ENCODE measurements around the gene BMP8B. TPM values are rescaled to one million over a fixed set of nuclear protein-coding genes. Genes with fewer than 3 reads are reported as not detected.

BMP8B gene
- total RNA-seq, 1 experiment from 2014 or later, result 5.9 TPM

DNA sequence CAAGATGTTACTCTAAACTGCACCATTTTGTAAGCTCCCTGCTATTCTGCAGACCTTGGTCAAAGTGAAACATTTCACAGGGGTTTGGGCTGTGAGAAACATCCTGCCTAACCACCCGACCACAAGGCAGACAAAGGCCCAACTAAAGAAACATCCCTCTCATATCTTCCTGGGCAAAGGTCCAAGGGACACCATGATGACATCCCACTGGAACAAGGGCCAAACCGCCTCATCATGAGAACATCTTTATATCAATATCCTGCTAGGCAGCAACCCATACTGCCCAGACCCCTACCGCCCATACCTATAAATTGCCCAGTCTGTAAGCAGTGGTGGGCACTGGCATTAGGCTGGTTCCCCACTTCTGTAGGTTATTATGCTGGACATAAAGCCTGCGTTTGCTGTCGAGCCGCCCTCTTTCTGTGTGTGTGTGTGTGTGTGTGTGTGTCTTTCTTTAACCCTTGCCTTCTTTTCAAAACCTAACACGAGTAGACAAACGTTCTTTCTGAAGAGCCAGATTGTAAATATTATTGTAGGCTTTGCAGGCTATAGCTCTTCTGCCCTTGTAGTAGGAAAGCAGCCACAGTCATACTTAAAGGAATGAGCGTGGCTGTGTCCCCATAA, 51.0 kb downstream of the BMP8B start:
- no peak overlapping the region for H3K4me3 ChIP-seq (ENCODE audit: low read depth, low read length)
- no TSS peak for BruUV-seq (replicated peaks)
- TF ChIP-seq CTCF (IDR thresholded peaks at IDR 0.05; ENCODE audit: insufficient read depth in 1 of 2, low read depth in 1 of 2, low read length in 1 of 2, severe bottlenecking in 1 of 2, unreplicated experiment in 1 of 2), result no peak
- no peak for DNase-seq
- ChIA-PET CTCF (interaction anchor here (1.2 kb wide), 1 partner anchor 18 kb away, joined by 7 read pairs; no protein-coding TSS in a partner anchor), POLR2A (no interaction called here)
- no peak overlapping the region for H3K27ac Mint-ChIP-seq (ENCODE audit: unreplicated experiment)
- H3K27me3 ChIP-seq (replicated peaks; ENCODE audit: control insufficient read depth, insufficient read depth, low read length), result no peaks in the 10 kb centered on the region
- peaks cover 11% of the 10 kb centered on the region; the same call in 1 of the 2 replicates for H3K4me1 ChIP-seq
- H3K36me3 Mint-ChIP-seq (ENCODE audit: insufficient read depth, unreplicated experiment), result peaks cover 22% of the 10 kb centered on the region
- H3K4me3 Mint-ChIP-seq (ENCODE audit: unreplicated experiment), result no peak overlapping the region
- peaks cover 10% of the 10 kb centered on the region for H3K4me1 Mint-ChIP-seq (ENCODE audit: low read depth, unreplicated experiment)
- H3K9me3 ChIP-seq, result no peaks in the 10 kb centered on the region
- no peaks in the 10 kb centered on the region; the same call in none of the 2 replicates for H3K36me3 ChIP-seq (ENCODE audit: control insufficient read depth, insufficient read depth, low read length)
- peaks cover 4% of the 10 kb centered on the region for H3K27me3 Mint-ChIP-seq (ENCODE audit: insufficient read depth, unreplicated experiment)
- intact Hi-C loops (cut with micrococcal nuclease; ENCODE audit: unreplicated experiment), result no loop called here
- H3K9me3 Mint-ChIP-seq (ENCODE audit: unreplicated experiment), result no peaks in the 10 kb centered on the region

DNA sequence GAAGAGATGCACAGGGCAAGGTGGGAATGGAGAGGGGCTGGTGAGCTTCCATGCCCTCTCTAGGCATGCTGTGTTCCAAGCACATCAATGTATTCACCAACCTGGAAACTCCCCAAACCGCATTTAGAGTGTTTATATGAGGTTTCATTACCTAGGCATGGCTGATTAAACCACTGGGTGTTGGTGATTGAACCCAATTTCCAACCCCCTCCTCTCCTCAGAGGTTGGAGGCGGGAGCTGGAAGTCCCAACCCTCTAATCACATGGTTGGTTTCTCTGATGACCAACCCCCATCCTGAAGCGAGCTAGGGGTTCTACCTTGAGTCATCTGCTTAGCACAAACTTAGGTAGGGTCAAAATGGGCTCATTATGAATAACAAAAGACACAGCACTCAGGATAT, 52.9 kb downstream of the BMP8B start:
- Mint-ChIP-seq H3K36me3 (ENCODE audit: insufficient read depth, unreplicated experiment) (peaks cover 6% of the 10 kb centered on the region), H3K4me3 (ENCODE audit: unreplicated experiment) (no peak overlapping the region), H3K4me1 (ENCODE audit: low read depth, unreplicated experiment) (peaks cover 10% of the 10 kb centered on the region), H3K27me3 (ENCODE audit: insufficient read depth, unreplicated experiment) (peaks cover 4% of the 10 kb centered on the region), H3K9me3 (ENCODE audit: unreplicated experiment) (no peaks in the 10 kb centered on the region), H3K27ac (ENCODE audit: unreplicated experiment) (no peak overlapping the region)
- ChIA-PET CTCF (no interaction called here), POLR2A (no interaction called here)
- no peak overlapping the region for H3K4me3 ChIP-seq (ENCODE audit: low read depth, low read length)
- H3K9me3 ChIP-seq, result no peaks in the 10 kb centered on the region
- no peaks in the 10 kb centered on the region for H3K27me3 ChIP-seq (replicated peaks; ENCODE audit: control insufficient read depth, insufficient read depth, low read length)
- BruUV-seq (replicated peaks), result no TSS peak
- intact Hi-C loops (cut with micrococcal nuclease; ENCODE audit: unreplicated experiment), result no loop called here
- DNase-seq, result no peak
- TF ChIP-seq CTCF (IDR thresholded peaks at IDR 0.05; ENCODE audit: insufficient read depth in 1 of 2, low read depth in 1 of 2, low read length in 1 of 2, severe bottlenecking in 1 of 2, unreplicated experiment in 1 of 2), result no peak
- peaks cover 11% of the 10 kb centered on the region; the same call in 1 of the 2 replicates for H3K4me1 ChIP-seq
- no peaks in the 10 kb centered on the region for H3K36me3 ChIP-seq (ENCODE audit: control insufficient read depth, insufficient read depth, low read length)

GRCh38 chr1:39733161-39733560, 55.5 kb downstream of the BMP8B start:
- H3K27me3 Mint-ChIP-seq (ENCODE audit: insufficient read depth, unreplicated experiment), result peaks cover 21% of the 10 kb centered on the region
- ChIA-PET POLR2A (no interaction called here), CTCF (interaction anchor here (0.5 kb wide), 1 partner anchor 40 kb away, joined by 4 read pairs; no protein-coding TSS in a partner anchor)
- no peak for TF ChIP-seq CTCF (IDR thresholded peaks at IDR 0.05; ENCODE audit: insufficient read depth in 1 of 2, low read depth in 1 of 2, low read length in 1 of 2, severe bottlenecking in 1 of 2, unreplicated experiment in 1 of 2)
- no TSS peak for BruUV-seq (replicated peaks)
- H3K4me1 ChIP-seq, result no peaks in the 10 kb centered on the region
- no peak overlapping the region for H3K27ac Mint-ChIP-seq (ENCODE audit: unreplicated experiment)
- H3K4me1 Mint-ChIP-seq (ENCODE audit: low read depth, unreplicated experiment), result no peaks in the 10 kb centered on the region
- no peaks in the 10 kb centered on the region for H3K27me3 ChIP-seq (replicated peaks; ENCODE audit: control insufficient read depth, insufficient read depth, low read length)
- no peak overlapping the region for H3K4me3 ChIP-seq (ENCODE audit: low read depth, low read length)
- no peaks in the 10 kb centered on the region for H3K9me3 ChIP-seq
- no peaks in the 10 kb centered on the region for H3K9me3 Mint-ChIP-seq (ENCODE audit: unreplicated experiment)
- H3K4me3 Mint-ChIP-seq (ENCODE audit: unreplicated experiment), result no peak overlapping the region
- no peaks in the 10 kb centered on the region for H3K36me3 Mint-ChIP-seq (ENCODE audit: insufficient read depth, unreplicated experiment)
- H3K36me3 ChIP-seq (ENCODE audit: control insufficient read depth, insufficient read depth, low read length), result no peaks in the 10 kb centered on the region
- intact Hi-C loops (cut with micrococcal nuclease; ENCODE audit: unreplicated experiment), result no loop called here
- no peak for DNase-seq

Data from Caco-2 (cell line).